Choroid plexus epithelial cell (primary cell): ENCODE data around the gene TAB3.
"Not testable (repeated sequence)": the region's sequence is repeated elsewhere in the genome, so short reads cannot be mapped to it uniquely, and the experiment has no call there.

ENCODE experiments used
- DNase-seq: peaks from one replicate; pipeline ENCODE4 v3.0.0-alpha.2; 2010; ENCODE audit warnings: low read depth
- H3K4me3 ChIP-seq: 2 replicates; pipeline ENCODE4 v1.5.1; 2011; ENCODE audit warnings: low read depth, mild to moderate bottlenecking, control low read depth, low read length, moderate library complexity
- CTCF ChIP-seq: conservative IDR thresholded peaks from 2 replicates; pipeline ENCODE4 v1.5.1; 2011; ENCODE audit warnings: low read depth, mild to moderate bottlenecking, control low read depth, inconsistent platforms, low read length, moderate library complexity

TAB3 gene

GRCh38 chrX:30812326-30812725 is 76.7 kb downstream of the TAB3 start:
- DNase-seq: no peak
- H3K4me3 ChIP-seq: no peak overlapping the region
- no peak for TF ChIP-seq CTCF

DNA sequence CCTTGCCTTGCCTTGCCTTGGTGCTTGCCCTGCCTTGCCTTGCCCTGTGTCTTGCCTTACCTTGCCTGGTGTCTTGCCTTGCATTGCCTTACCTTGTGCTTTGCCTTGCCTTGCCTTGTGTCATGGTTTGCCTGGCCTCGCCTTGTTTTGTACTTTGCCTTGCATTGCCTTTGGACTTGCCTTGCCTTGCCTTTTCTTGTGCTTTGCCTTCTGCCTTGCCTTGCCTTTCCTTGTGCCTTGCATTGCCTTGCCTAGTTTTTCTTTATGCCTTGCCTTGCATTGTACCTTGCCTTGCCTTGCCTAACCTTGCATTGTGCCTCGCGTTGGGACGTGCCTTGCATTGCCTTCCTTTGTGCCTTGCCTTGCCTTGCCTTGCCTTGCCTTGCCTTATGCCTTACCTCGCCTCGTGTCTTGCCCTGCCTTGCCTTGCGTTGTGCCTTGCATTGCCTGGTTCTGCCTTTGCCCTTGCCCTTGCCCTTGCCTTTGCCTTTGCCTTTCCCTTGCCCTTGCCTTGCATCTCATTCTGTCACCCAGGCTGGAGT is 82.8 kb downstream of the TAB3 start:
- no peak for TF ChIP-seq CTCF
- no peak overlapping the region for H3K4me3 ChIP-seq
- DNase-seq: no peak

- DNase-seq: no peak
- no peak for TF ChIP-seq CTCF
- H3K4me3 ChIP-seq: no peak overlapping the region
Observed at GRCh38 chrX:30804462-30804861, 84.6 kb downstream of the TAB3 start.

- TF ChIP-seq CTCF: no peak
- no peak for DNase-seq
- H3K4me3 ChIP-seq: no peak overlapping the region
Observed at GRCh38 chrX:30800901-30801300, 88.2 kb downstream of the TAB3 start.

DNA sequence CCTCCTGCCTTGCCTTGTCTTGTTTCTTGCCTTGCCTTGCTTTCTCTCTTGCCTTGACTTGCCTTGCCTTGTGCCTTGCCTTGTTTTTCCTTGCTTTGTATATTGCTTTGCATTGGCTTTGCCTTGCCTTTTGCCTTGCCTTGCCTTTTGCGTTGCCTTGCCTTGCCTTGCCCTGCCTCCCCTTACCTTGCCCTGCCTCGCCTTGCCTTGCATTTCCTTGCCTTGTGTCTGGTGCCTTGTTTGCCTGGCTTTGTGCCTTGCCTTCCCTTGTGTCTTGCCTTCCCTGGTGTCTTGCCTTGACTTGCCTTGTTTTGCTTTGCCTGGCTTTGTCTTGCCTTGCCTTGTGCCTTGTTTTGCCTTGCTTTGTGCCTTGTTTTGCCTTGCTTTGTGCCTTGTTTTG is 89.7 kb downstream of the TAB3 start:
- DNase-seq: no peak
- H3K4me3 ChIP-seq: no peak overlapping the region
- no peak for TF ChIP-seq CTCF

DNA sequence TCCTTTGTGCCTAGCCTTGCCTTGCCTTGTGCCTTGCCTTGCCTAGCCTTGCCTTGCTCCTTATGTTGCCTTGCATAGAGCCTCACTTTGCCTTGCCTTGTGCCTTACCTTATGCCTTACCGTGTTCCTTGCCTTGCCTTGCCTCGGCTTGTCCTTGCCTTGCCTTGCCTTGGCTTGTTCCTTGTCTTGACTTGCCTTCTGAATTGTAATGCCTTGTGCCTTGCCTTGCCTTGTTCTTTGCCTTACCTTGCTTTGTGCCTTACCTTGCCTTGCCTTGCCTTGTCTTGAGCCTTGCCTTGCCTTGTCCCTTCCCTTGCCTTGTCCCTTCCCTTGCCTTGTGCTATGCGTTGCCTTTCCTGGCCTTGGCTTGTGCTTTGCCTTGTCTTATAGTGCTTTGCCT is 90.2 kb downstream of the TAB3 start:
- TF ChIP-seq CTCF: no peak
- DNase-seq: no peak
- no peak overlapping the region for H3K4me3 ChIP-seq

DNA sequence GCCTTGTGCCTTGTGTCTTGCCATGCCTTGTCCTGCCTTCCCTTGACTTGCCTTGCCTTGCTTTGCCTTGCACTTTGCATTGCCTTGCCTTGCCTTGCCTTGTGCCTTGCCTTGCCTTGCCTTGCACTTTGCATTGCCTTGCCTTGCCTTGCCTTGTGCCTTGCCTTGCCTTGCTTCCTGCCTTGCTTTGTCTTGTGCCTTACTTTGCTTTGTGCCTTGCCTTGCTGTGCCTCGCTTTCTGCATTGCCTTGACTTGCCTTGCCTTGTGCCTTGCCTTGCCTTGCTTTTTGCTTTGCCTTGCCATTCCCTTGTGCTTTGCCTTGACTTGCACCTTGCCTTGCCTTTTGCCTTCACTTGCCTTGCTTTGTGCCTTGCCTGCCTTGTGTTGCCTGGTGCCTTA is 91.8 kb downstream of the TAB3 start:
- H3K4me3 ChIP-seq, DNase-seq: not testable (repeated sequence)
